Mesodermal cell (in vitro differentiated cells): ENCODE measurements around the gene RNASE8.

Experiments
- H3K27ac ChIP-seq: 2 replicates; pipeline ENCODE4 v1.7.0; 2013; ENCODE audit warnings: mild to moderate bottlenecking, low read depth, low read length, moderate library complexity; ENCODE audit not compliant: severe bottlenecking
- H3K36me3 ChIP-seq: 2 replicates; pipeline ENCODE4 v1.7.1; 2013; ENCODE audit warnings: mild to moderate bottlenecking, low read length, moderate library complexity; ENCODE audit not compliant: control insufficient read depth, insufficient read depth
- H3K4me1 ChIP-seq: one replicate; pipeline ENCODE4 v1.7.1; 2013; ENCODE audit warnings: mild to moderate bottlenecking, low read length; ENCODE audit not compliant: insufficient read depth, control insufficient read depth, poor library complexity, severe bottlenecking
- H3K4me3 ChIP-seq: 2 replicates; pipeline ENCODE4 v1.7.0; 2013; ENCODE audit warnings: low read length, control low read depth, mild to moderate bottlenecking; ENCODE audit not compliant: insufficient read depth, poor library complexity, severe bottlenecking; ENCODE audit errors: extremely low read depth
- H3K9me3 ChIP-seq: 2 replicates; pipeline ENCODE4 v1.7.1; 2013; ENCODE audit warnings: mild to moderate bottlenecking, low read length, moderate library complexity; ENCODE audit not compliant: control insufficient read depth
- WGBS, 2 experiments: methylation state at CpG; one replicate each; pipeline ENCODE4 v1.1.5; 2013; ENCODE audit warnings: missing lambda C conversion rate in 2 of 2; ENCODE audit not compliant: insufficient coverage in 2 of 2; 5-methylcytosine and 5-hydroxymethylcytosine counted together

The RNASE8 gene

GRCh38 chr14:21101802-21102413 lies 44.3 kb downstream of the RNASE8 start:
- Histone ChIP-seq H3K36me3 (no peaks in the 10 kb centered on the region), H3K9me3 (no peaks in the 10 kb centered on the region), H3K27ac (no peak overlapping the region), H3K4me1 (peaks cover 37% of the 10 kb centered on the region), H3K4me3 (no peak overlapping the region)
- 93 to 94% methylated on average over 3 of the region's 8 CpGs for WGBS, 2 experiments

GRCh38 chr14:21102521-21103410 lies 45.1 kb downstream of the RNASE8 start:
- 21% methylated on average over 6 to 7 of the region's 9 CpGs for WGBS, 2 experiments
- Histone ChIP-seq H3K4me1 (peaks cover 41% of the 10 kb centered on the region), H3K36me3 (no peaks in the 10 kb centered on the region), H3K9me3 (no peaks in the 10 kb centered on the region), H3K27ac (no peak overlapping the region), H3K4me3 (peak overlapping the region; percentile 60)

DNA sequence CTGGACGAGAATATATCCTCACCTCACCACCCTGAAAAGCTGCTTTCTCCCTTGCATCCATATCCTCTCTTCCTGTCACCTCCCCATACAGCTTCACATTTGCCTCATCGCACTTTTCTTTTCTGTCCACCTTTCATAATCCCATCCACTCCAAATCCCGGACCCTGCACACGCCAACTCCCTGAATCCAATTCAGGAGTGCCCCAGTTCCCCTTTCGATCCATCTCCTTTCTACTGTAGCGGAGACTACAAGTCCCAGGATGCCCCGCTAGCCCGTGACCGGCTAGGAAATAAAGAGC lies 45.7 kb downstream of the RNASE8 start:
- Histone ChIP-seq H3K27ac (peak overlapping the region; percentile 100), H3K4me3 (peak overlapping the region; percentile 60), H3K9me3 (no peaks in the 10 kb centered on the region), H3K4me1 (peaks cover 46% of the 10 kb centered on the region), H3K36me3 (no peaks in the 10 kb centered on the region)
- WGBS, 2 experiments, result 4% methylated on average over 4 to 9 of the region's 9 CpGs

DNA sequence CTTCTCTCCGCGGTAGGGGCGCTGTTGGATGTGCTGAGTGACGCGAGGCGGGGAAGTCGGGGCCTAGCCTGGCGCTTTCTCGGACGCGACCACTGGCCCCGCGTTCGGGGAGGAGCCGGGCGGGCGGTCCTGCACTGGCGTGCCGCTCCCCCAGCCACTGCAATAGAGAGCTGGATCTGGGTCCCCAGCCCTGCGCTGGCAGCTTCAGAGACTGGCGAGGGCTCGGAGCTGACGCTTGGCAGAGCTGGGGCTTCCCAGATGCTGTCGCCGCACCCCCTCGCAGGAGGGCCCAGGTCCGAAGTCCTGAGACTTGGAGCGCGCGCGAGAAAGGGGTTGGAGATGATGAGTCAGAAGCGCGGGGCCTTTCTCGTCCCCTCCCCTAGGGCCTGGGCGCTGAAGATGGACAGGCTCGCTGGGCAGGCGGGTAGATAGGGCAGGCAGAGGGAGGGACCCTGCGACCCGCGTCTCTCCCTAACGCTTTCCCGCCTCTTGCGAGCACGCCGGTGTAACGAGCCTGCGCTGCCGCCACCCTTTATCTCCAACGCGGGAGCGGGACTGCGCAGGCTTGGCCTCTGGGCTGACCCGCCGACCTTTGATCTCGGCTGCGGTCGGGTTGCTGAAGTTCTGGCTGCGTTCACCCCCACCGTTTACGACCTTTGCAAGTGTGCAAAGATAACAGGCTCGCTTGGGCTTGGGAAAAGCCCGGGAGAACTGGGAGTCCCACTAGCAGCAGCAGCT lies 46.3 kb downstream of the RNASE8 start:
- H3K4me1 ChIP-seq, result peaks cover 46% of the 10 kb centered on the region
- no peaks in the 10 kb centered on the region for H3K9me3 ChIP-seq
- WGBS, 2 experiments, result 0 to 1% methylated on average over 51 to 56 of the region's 62 CpGs
- peak overlapping the region; percentile 60 for H3K4me3 ChIP-seq
- peak overlapping the region; percentile 100 for H3K27ac ChIP-seq
- no peaks in the 10 kb centered on the region for H3K36me3 ChIP-seq

GRCh38 chr14:21104448-21105060 lies 46.9 kb downstream of the RNASE8 start:
- 0% methylated on average over 3 to 7 of the region's 8 CpGs for WGBS, 2 experiments
- Histone ChIP-seq H3K4me1 (peaks cover 41% of the 10 kb centered on the region), H3K9me3 (no peaks in the 10 kb centered on the region), H3K36me3 (no peaks in the 10 kb centered on the region), H3K4me3 (peak overlapping the region; percentile 60), H3K27ac (peak overlapping the region; percentile 100)

GRCh38 chr14:21105095-21105494 lies 47.5 kb downstream of the RNASE8 start:
- WGBS, 2 experiments, result 90 to 99% methylated on average over 3 to 8 of the region's 8 CpGs
- Histone ChIP-seq H3K4me1 (peaks cover 39% of the 10 kb centered on the region), H3K4me3 (no peak overlapping the region), H3K27ac (peak overlapping the region; percentile 100), H3K9me3 (no peaks in the 10 kb centered on the region), H3K36me3 (no peaks in the 10 kb centered on the region)

DNA sequence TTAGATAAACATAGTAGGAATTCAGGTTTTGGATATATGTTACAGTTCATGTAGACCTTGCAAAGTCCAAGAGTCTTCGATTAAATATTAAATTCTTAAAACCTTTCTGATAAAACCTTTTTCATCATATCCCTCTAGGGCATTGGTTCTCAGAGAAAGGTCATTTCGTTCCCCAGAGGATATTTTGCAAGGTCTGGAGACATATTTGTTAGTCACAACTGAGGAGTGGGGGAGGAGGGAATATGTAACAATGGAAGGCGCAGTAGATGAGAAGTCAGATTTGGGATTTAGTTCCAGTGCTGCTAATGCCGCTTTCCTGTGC lies 48.5 kb downstream of the RNASE8 start:
- no peaks in the 10 kb centered on the region for H3K9me3 ChIP-seq
- WGBS, 2 experiments, result 59 to 85% methylated on average over 3 of the region's 4 CpGs
- peaks cover 39% of the 10 kb centered on the region for H3K4me1 ChIP-seq
- no peak overlapping the region for H3K27ac ChIP-seq
- no peak overlapping the region for H3K4me3 ChIP-seq
- H3K36me3 ChIP-seq, result no peaks in the 10 kb centered on the region

DNA sequence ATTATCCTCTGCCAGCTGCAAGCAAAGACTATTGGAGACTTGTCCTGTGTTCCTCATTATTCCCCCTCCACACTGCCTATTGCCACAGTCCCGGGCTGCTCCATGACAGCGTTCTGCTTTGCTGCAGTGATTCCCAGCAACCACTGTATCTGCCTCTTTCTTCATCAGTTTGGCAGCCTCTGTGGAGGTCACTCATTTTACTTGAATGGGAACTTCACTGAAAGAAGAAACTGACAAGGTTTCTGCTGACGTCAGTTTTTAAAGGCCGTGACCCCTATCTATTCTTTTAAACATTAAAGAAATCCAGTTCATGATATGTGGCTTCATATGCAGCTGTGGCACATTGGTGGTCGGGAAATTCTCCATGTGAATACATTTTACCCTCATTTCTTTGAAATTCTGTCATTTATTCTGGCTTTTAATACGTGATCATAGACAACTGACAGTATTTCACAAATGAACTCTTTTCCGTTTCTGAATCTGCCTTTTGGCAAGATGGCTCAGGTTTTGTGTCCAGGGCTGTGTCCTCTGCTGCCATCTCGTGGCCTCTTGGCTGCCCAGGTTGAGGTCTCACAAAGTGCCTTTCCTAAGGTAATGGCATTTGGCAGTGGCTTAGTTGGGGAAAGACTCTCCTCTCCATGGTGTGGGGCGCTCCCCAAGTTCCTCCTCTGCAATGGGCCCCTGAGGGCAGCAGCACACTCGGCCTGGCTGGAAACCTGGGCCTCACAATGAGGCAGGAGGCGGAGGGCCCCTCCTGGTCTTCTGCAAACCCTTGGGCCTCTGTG lies 49.1 kb downstream of the RNASE8 start:
- Histone ChIP-seq H3K27ac (peak overlapping the region; percentile 73), H3K9me3 (no peaks in the 10 kb centered on the region), H3K4me3 (no peak overlapping the region), H3K4me1 (peaks cover 37% of the 10 kb centered on the region), H3K36me3 (no peaks in the 10 kb centered on the region)
- 33 to 37% methylated on average over 10 of the region's 11 CpGs for WGBS, 2 experiments

GRCh38 chr14:21107283-21107800 lies 49.7 kb downstream of the RNASE8 start:
- Histone ChIP-seq H3K9me3 (no peaks in the 10 kb centered on the region), H3K4me1 (peaks cover 30% of the 10 kb centered on the region), H3K27ac (peak overlapping the region; percentile 73), H3K36me3 (no peaks in the 10 kb centered on the region), H3K4me3 (no peak overlapping the region)
- WGBS, 2 experiments, result 81 to 91% methylated on average over 4 to 5 of the region's 5 CpGs
